Cardiac fibroblast (primary cell): ENCODE results near the gene TJP3.
"Not testable (repeated sequence)": the region's sequence is repeated elsewhere in the genome, so short reads cannot be mapped to it uniquely, and the experiment has no call there.

Experiments used
- DNase-seq, 2 donors: peaks; one replicate each; pipeline versions ENCODE4 v3.0.0 to v3.0.0-alpha.2; 2010; ENCODE audit warnings: low read depth in 2 of 2
- H3K4me3 ChIP-seq, 2 donors: replicated peaks in 1 of 2; 1 replicate in 1 of 2; 2 replicates in 1 of 2; pipeline ENCODE4 v1.5.1; 2011; ENCODE audit warnings: low read depth in 2 of 2, low read length in 2 of 2, mild to moderate bottlenecking in 2 of 2, moderate library complexity in 1 of 2
- CTCF ChIP-seq: IDR thresholded peaks from one replicate; pipeline ENCODE4 v1.5.1; 2011; ENCODE audit warnings: low read depth, mild to moderate bottlenecking, low read length, inconsistent platforms

TJP3 gene

GRCh38 chr19:3664879-3665642, 43.1 kb upstream of the TJP3 start:
- H3K4me3 ChIP-seq: no peak overlapping the region
- DNase-seq: no peak
- TF ChIP-seq CTCF: no peak

- DNase-seq: peak; percentile 37 to 39
- TF ChIP-seq CTCF: peak; percentile 85
- H3K4me3 ChIP-seq: no peak overlapping the region
Observed at GRCh38 chr19:3665681-3666544, 42.3 kb upstream of the TJP3 start.

GRCh38 chr19:3666545-3666856, 41.7 kb upstream of the TJP3 start:
- DNase-seq, H3K4me3 ChIP-seq: not testable (repeated sequence)

GRCh38 chr19:3667037-3667638, 41.0 kb upstream of the TJP3 start:
- no peak overlapping the region for H3K4me3 ChIP-seq
- no peak for TF ChIP-seq CTCF
- DNase-seq: no peak

- no peak for DNase-seq
- no peak for TF ChIP-seq CTCF
- no peak overlapping the region for H3K4me3 ChIP-seq
Observed at GRCh38 chr19:3667766-3668165, 40.4 kb upstream of the TJP3 start.

- DNase-seq: peak in 1 of 2 donors; percentile 20
- no peak for TF ChIP-seq CTCF
- no peak overlapping the region for H3K4me3 ChIP-seq
Observed at GRCh38 chr19:3668331-3669081, 39.7 kb upstream of the TJP3 start.
